ENCODE measurements around the gene IKBKE.

DNA sequence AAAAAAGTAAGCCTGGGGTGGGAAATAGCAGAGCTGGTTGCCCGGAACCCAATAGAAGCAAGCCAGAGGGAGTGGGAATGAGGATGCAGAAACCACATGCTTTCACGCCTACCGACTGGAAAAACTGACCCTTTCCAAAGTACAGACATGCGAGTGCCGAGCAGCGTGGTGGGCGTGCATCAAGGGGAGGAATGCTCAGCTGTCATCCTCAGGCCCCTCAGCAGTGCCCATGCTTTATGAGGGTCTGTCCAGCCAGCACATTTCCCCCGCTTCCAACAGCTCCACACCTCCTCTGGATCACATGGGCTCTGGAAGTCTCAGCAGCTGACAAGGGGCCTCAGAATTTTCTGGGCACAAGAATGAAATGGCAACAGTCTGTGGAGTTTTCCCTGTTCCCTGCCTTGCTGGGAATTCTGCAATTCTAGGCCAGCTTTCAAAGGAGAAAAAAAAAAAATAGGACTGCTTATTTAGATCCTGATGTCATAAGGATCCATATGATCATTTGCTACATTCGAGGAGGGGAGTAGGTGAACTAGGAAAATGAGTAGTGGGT lies 19.1 kb upstream of the IKBKE start:
- TF ChIP-seq, protein P1, sequence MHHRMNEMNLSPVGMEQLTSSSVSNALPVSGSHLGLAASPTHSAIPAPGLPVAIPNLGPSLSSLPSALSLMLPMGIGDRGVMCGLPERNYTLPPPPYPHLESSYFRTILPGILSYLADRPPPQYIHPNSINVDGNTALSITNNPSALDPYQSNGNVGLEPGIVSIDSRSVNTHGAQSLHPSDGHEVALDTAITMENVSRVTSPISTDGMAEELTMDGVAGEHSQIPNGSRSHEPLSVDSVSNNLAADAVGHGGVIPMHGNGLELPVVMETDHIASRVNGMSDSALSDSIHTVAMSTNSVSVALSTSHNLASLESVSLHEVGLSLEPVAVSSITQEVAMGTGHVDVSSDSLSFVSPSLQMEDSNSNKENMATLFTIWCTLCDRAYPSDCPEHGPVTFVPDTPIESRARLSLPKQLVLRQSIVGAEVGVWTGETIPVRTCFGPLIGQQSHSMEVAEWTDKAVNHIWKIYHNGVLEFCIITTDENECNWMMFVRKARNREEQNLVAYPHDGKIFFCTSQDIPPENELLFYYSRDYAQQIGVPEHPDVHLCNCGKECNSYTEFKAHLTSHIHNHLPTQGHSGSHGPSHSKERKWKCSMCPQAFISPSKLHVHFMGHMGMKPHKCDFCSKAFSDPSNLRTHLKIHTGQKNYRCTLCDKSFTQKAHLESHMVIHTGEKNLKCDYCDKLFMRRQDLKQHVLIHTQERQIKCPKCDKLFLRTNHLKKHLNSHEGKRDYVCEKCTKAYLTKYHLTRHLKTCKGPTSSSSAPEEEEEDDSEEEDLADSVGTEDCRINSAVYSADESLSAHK (tag by site-specific recombination; IDR thresholded peaks at IDR 0.05), result no peak
- TF ChIP-seq ZNF830 (tag by site-specific recombination; IDR thresholded peaks at IDR 0.05; ENCODE audit: low read depth), result no peak
- TF ChIP-seq, protein P2, sequence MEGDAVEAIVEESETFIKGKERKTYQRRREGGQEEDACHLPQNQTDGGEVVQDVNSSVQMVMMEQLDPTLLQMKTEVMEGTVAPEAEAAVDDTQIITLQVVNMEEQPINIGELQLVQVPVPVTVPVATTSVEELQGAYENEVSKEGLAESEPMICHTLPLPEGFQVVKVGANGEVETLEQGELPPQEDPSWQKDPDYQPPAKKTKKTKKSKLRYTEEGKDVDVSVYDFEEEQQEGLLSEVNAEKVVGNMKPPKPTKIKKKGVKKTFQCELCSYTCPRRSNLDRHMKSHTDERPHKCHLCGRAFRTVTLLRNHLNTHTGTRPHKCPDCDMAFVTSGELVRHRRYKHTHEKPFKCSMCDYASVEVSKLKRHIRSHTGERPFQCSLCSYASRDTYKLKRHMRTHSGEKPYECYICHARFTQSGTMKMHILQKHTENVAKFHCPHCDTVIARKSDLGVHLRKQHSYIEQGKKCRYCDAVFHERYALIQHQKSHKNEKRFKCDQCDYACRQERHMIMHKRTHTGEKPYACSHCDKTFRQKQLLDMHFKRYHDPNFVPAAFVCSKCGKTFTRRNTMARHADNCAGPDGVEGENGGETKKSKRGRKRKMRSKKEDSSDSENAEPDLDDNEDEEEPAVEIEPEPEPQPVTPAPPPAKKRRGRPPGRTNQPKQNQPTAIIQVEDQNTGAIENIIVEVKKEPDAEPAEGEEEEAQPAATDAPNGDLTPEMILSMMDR (tag by site-specific recombination; IDR thresholded peaks at IDR 0.05), result no peak
- no peak for TF ChIP-seq ZNF133 (tag by site-specific recombination; IDR thresholded peaks at IDR 0.05)
- no peak for TF ChIP-seq ZFP3 (tag by site-specific recombination; IDR thresholded peaks at IDR 0.05; ENCODE audit: low read depth)
- TF ChIP-seq, protein P3, sequence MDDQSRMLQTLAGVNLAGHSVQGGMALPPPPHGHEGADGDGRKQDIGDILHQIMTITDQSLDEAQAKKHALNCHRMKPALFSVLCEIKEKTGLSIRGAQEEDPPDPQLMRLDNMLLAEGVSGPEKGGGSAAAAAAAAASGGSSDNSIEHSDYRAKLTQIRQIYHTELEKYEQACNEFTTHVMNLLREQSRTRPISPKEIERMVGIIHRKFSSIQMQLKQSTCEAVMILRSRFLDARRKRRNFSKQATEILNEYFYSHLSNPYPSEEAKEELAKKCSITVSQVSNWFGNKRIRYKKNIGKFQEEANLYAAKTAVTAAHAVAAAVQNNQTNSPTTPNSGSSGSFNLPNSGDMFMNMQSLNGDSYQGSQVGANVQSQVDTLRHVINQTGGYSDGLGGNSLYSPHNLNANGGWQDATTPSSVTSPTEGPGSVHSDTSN (CRISPR knock-in tag; IDR thresholded peaks at IDR 0.05), result no peak
- TF ChIP-seq KLF16 (tag by site-specific recombination; IDR thresholded peaks at IDR 0.05), result no peak
- TF ChIP-seq, protein P4, sequence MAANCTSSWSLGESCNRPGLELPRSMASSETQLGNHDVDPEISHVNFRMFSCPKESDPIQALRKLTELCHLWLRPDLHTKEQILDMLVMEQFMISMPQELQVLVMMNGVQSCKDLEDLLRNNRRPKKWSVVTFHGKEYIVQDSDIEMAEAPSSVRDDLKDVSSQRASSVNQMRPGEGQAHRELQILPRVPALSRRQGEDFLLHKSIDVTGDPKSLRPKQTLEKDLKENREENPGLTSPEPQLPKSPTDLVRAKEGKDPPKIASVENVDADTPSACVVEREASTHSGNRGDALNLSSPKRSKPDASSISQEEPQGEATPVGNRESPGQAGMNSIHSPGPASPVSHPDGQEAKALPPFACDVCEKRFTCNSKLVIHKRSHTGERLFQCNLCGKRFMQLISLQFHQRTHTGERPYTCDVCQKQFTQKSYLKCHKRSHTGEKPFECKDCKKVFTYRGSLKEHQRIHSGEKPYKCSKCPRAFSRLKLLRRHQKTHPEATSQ (tag by site-specific recombination; IDR thresholded peaks at IDR 0.05), result no peak
- no peak for TF ChIP-seq ZNF501 (tag by site-specific recombination; IDR thresholded peaks at IDR 0.05)
- TF ChIP-seq ZNF354C (tag by site-specific recombination; IDR thresholded peaks at IDR 0.05; ENCODE audit: borderline replicate concordance, low read depth), result no peak
